GM23338 (cell line): ENCODE data around the gene PTPA.

Experiments
- CREB1 ChIP-seq: fragments of 250-450 bp; sonication (Bioruptor Pico); IDR thresholded peaks from 2 replicates; pipeline ENCODE4 v1.5.0; 2020; ENCODE audit warnings: low read depth, mild to moderate bottlenecking, moderate library complexity
- CTCF ChIP-seq, 2 experiments: fragments of 200-600 bp in 1 of 2; sonication (generic) in 1 of 2; conservative IDR thresholded peaks; 2 replicates each; pipeline versions ENCODE4 v1.5.1 to v1.6.1; 2016 to 2017; ENCODE audit warnings: antibody characterized with exemption in 2 of 2, low read depth in 2 of 2, mild to moderate bottlenecking in 2 of 2, moderate library complexity in 1 of 2
- EZH2 ChIP-seq: fragments of 200-600 bp; sonication (generic); IDR thresholded peaks from one replicate; pipeline ENCODE4 v1.8.0; 2017; ENCODE audit warnings: antibody characterized with exemption, mild to moderate bottlenecking, low read depth; ENCODE audit not compliant: unreplicated experiment
- EZH2phosphoT487 ChIP-seq: fragments of 200-600 bp; sonication (generic); IDR thresholded peaks from one replicate; pipeline ENCODE4 v1.8.1; 2018; ENCODE audit warnings: antibody characterized with exemption; ENCODE audit not compliant: unreplicated experiment
- POLR2AphosphoS5 ChIP-seq: IDR thresholded peaks from 2 replicates; pipeline ENCODE4 v1.6.1; 2016; ENCODE audit warnings: antibody characterized with exemption, low read depth
- REST ChIP-seq: IDR thresholded peaks from one replicate; pipeline ENCODE4 v1.6.1; 2018; ENCODE audit warnings: antibody characterized with exemption; ENCODE audit not compliant: unreplicated experiment

- no peak for TF ChIP-seq EZH2phosphoT487
- no peak for TF ChIP-seq CTCF (conservative IDR thresholded peaks at IDR 0.05; ENCODE audit: low read depth in 2 of 2)
- TF ChIP-seq CREB1 (CRISPR knock-in tag): no peak
- TF ChIP-seq REST: no peak
- no peak for TF ChIP-seq POLR2AphosphoS5
- no peak for TF ChIP-seq EZH2
Observed at GRCh38 chr9:129070696-129071525, 40.3 kb upstream of the PTPA start.
